A549 treated with ZK216348 at 1 μM for 4 hours (cell line): ENCODE data around the gene ETV7. TPM values are rescaled to one million over a fixed set of nuclear protein-coding genes. Genes with fewer than 3 reads are reported as not detected.

Experiments
- total RNA-seq: library from RNA; stranded (reverse); fragments of 200-300 nt; extraction: Qiagen RNA extraction; gene quantifications from 5 replicates; pipeline ENCODE4 v1.2.3, GENCODE V29; 2022; ENCODE audit warnings: low read depth

Gene ETV7
- 0.12 to 0.33 TPM in 2 of 5 replicates, not detected in the others for total RNA-seq

GRCh38 chr6:36387440-36388303 lies at the start of gene ETV7:
Gene ETV7, minus strand, starts transcription at chr6:36387669. Its CDS starts 128 bp downstream, at chr6:36387541.

GRCh38 chr6:36336779-36337241 lies 50.7 kb downstream of the ETV7 start, which contains the start of gene BNIP5:
Gene BNIP5, minus strand, starts transcription at chr6:36336888. Its CDS starts 6,198 bp downstream, at chr6:36330690.

Other genes starting within 250 kb of the ETV7 start
- 9.5 to 11.4 TPM (median 10.6 TPM) in 5 replicates for gene BRPF3, start 190.9 kb downstream of the ETV7 start, total RNA-seq
- gene PNPLA1, start 117.6 kb downstream of the ETV7 start, total RNA-seq: 0.15 TPM in 1 of 5 replicates, not detected in the others
- not detected in 5 replicates for gene BNIP5, start 50.8 kb downstream of the ETV7 start, total RNA-seq
- gene PXT1, start 55.2 kb upstream of the ETV7 start, total RNA-seq: not detected in 5 replicates
- gene KCTD20, start 55.3 kb upstream of the ETV7 start, total RNA-seq: 15.1 to 22.1 TPM (median 19.2 TPM) in 5 replicates
- gene STK38, start 159.8 kb upstream of the ETV7 start, total RNA-seq: 17.1 to 19.3 TPM (median 18.5 TPM) in 5 replicates
- 512 to 684 TPM (median 546 TPM) in 5 replicates for gene SRSF3, start 206.7 kb upstream of the ETV7 start, total RNA-seq